Breast epithelium (tissue), 3 donors: Measurements from ENCODE around the gene SLC5A2.

Source experiments
- CTCF ChIP-seq, 3 donors: fragments of 450-650 bp; IDR thresholded peaks; one replicate each; pipeline ENCODE4 v1.5.1; 2016 to 2017; ENCODE audit warnings: antibody characterized with exemption in 3 of 3, mild to moderate bottlenecking in 3 of 3, moderate library complexity in 3 of 3
- POLR2A ChIP-seq: fragments of 450-650 bp; IDR thresholded peaks from one replicate; pipeline ENCODE4 v1.6.1; 2016; ENCODE audit warnings: antibody characterized with exemption, mild to moderate bottlenecking, moderate library complexity

DNA sequence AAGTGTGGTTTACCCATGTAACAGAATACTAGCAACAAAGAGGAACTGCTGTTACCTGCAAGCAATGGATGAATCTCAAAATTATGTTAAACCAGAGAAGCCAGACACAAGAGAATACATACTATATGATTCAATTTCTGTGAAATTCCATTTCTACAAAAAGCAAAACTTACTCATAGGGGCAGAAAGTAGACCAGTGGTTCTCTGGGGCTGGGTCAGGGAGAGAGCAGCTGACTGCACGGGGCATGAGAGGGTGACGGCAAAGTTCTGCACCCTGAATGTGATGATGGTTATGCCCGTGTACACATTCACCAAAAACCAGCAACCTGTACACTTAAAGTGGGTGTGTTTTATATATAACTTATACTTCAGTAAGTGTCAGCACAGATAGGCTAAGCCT lies 43.4 kb upstream of the SLC5A2 start:
- TF ChIP-seq CTCF (IDR thresholded peaks at IDR 0.05) (no peak), POLR2A (no peak)
